Activated CD4-positive, alpha-beta T cell treated with anti-CD3 and anti-CD28 coated beads, Interleukin-2, amount 10 ng/mL, durations not matched to agents 7 days and 5 days (primary cell): ENCODE data around the gene UGT2A3. TPM values are rescaled to one million over a fixed set of nuclear protein-coding genes. Genes with fewer than 3 reads are reported as not detected.

Source experiments
- CTCF ChIA-PET: fragments of 350-600 bp; sonication (Branson Sonifier 250); formaldehyde crosslinking; loops from one replicate; lab custom pipeline; 2021; ENCODE audit warnings: antibody characterized with exemption; lab: Charles Lee
- POLR2A ChIA-PET: fragments of 350-600 bp; sonication (Branson Sonifier 250); formaldehyde crosslinking; loops from one replicate; lab custom pipeline; 2021; ENCODE audit warnings: antibody characterized with exemption; lab: Charles Lee
- DNase-seq: peaks from one replicate; pipeline ENCODE4 v3.0.0-alpha.2; 2020
- H3K27ac Mint-ChIP-seq: one replicate; pipeline ENCODE4 v1.8.0; 2021; ENCODE audit warnings: mild to moderate bottlenecking, moderate library complexity, mixed read lengths
- H3K27me3 Mint-ChIP-seq: one replicate; pipeline ENCODE4 v1.8.0; 2021; ENCODE audit warnings: mixed read lengths
- H3K36me3 Mint-ChIP-seq: one replicate; pipeline ENCODE4 v1.8.0; 2021; ENCODE audit warnings: low read depth, mixed read lengths
- H3K4me1 Mint-ChIP-seq: one replicate; pipeline ENCODE4 v1.8.0; 2021; ENCODE audit warnings: mixed read lengths
- H3K4me3 Mint-ChIP-seq: one replicate; pipeline ENCODE4 v1.8.0; 2021; ENCODE audit warnings: mild to moderate bottlenecking, moderate library complexity, mixed read lengths
- H3K9me3 Mint-ChIP-seq: one replicate; pipeline ENCODE4 v1.8.0; 2021; ENCODE audit warnings: mixed read lengths
- total RNA-seq, 2 experiments: library from RNA; stranded (reverse); gene quantifications; one replicate each; pipeline ENCODE4 v1.2.3, GENCODE V29; 2021

Gene UGT2A3
- total RNA-seq, 2 experiments from 2014 or later, result not detected

DNA sequence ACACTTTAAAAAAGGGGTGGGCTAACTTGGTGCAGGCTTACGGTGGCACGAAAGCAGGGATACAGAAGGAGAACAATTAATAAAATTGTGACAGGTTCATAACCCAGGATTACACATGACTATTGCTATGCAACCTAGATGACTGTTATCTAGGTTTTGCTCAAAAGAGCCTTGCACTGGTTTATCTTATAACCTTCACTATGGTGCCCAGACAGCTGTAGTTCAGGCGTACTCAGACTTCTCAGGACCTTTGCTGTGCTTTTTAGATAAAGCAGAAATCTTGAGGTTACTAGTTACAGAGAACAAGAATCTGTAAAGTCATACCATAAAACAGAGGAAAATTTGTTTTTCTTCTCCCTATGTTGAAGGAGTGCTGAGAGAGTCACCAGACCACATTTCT lies 44.4 kb downstream of the UGT2A3 start:
- no peaks in the 10 kb centered on the region for H3K27me3 Mint-ChIP-seq
- H3K27ac Mint-ChIP-seq, result no peak overlapping the region
- no peak overlapping the region for H3K4me3 Mint-ChIP-seq
- no peak for DNase-seq
- H3K9me3 Mint-ChIP-seq, result no peaks in the 10 kb centered on the region
- no peaks in the 10 kb centered on the region for H3K4me1 Mint-ChIP-seq
- POLR2A ChIA-PET, result no interaction called here
- CTCF ChIA-PET, result no interaction called here
- no peaks in the 10 kb centered on the region for H3K36me3 Mint-ChIP-seq

DNA sequence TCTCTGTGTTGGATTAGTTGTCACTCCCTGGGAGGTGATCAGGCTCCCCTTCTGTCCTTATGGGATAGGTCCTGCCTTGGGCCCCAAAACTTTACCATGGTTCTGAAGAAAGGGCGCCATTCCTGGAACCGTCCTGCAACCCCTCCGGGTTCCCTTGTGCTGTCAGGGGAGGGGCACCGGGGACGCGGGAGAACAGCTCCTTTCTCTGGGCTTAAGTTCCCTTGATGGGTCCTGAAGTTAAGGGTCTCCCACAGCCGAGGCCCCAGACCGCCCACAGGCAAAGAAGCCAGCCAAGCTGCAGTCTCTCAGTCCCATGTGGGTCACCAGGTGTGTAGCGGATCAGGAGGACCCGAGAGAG lies 44.8 kb downstream of the UGT2A3 start:
- POLR2A ChIA-PET, result no interaction called here
- no peak overlapping the region for H3K4me3 Mint-ChIP-seq
- no peaks in the 10 kb centered on the region for H3K27me3 Mint-ChIP-seq
- no peak overlapping the region for H3K27ac Mint-ChIP-seq
- H3K4me1 Mint-ChIP-seq, result no peaks in the 10 kb centered on the region
- H3K9me3 Mint-ChIP-seq, result no peaks in the 10 kb centered on the region
- DNase-seq, result no peak
- CTCF ChIA-PET, result no interaction called here
- H3K36me3 Mint-ChIP-seq, result no peaks in the 10 kb centered on the region

- H3K27ac Mint-ChIP-seq, result no peak overlapping the region
- H3K4me3 Mint-ChIP-seq, result no peak overlapping the region
- no peaks in the 10 kb centered on the region for H3K4me1 Mint-ChIP-seq
Observed at GRCh38 chr4:68905939-68906779, 45.4 kb downstream of the UGT2A3 start.

DNA sequence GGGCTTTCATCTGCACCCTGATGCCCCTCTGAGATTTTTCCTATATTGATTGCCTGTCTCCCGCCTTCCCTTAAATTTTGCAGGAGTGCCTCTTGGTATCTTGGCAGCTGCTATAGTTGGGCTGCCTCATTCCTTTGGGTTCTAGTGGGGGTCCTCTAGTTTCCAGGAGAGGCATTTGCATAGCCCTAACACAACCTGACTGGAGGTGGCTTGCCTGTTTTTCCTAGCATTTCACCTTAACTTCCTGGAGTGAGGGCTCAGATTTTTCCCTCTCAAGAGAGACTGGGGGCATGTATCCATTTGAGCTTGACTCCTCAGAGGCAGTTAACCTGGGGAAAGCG lies 46.0 kb downstream of the UGT2A3 start:
- Mint-ChIP-seq H3K4me1 (no peaks in the 10 kb centered on the region), H3K27me3 (no peaks in the 10 kb centered on the region), H3K4me3 (no peak overlapping the region), H3K27ac (no peak overlapping the region), H3K9me3 (no peaks in the 10 kb centered on the region), H3K36me3 (no peaks in the 10 kb centered on the region)
- CTCF ChIA-PET, result no interaction called here
- POLR2A ChIA-PET, result no interaction called here
- DNase-seq, result no peak

More at GRCh38 chr4:68905939-68906779, 45.4 kb downstream of the UGT2A3 start:
- Mint-ChIP-seq H3K27me3 (no peaks in the 10 kb centered on the region), H3K9me3 (no peaks in the 10 kb centered on the region), H3K36me3 (no peaks in the 10 kb centered on the region)
- ChIA-PET CTCF (no interaction called here), POLR2A (no interaction called here)
- no peak for DNase-seq

DNA sequence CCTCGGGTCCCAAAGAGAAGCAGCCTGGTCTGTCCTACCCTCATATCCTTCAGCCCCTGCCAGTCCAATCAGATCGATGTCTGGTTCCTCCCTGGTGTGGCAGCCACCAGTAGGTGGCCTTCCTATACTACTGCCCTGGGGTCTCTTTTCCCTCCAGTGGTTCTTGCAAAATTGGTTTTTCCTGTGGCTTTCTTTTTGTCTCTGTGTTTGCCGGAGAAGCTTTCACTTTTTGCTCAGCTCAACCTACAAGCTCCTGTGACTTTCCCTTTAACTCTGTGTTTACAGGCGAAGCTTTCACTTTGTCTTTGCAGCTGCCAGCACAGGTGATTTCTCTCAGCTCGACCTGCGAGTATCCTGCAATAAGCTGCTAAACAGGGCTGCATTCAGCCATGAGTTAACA lies 46.8 kb downstream of the UGT2A3 start:
- POLR2A ChIA-PET, result no interaction called here
- Mint-ChIP-seq H3K36me3 (no peaks in the 10 kb centered on the region), H3K27ac (no peak overlapping the region), H3K9me3 (no peaks in the 10 kb centered on the region), H3K27me3 (no peaks in the 10 kb centered on the region), H3K4me3 (no peak overlapping the region), H3K4me1 (no peaks in the 10 kb centered on the region)
- no peak for DNase-seq
- CTCF ChIA-PET, result no interaction called here

- Mint-ChIP-seq H3K4me3 (no peak overlapping the region), H3K4me1 (no peaks in the 10 kb centered on the region), H3K27ac (no peak overlapping the region), H3K27me3 (no peaks in the 10 kb centered on the region), H3K36me3 (no peaks in the 10 kb centered on the region), H3K9me3 (no peaks in the 10 kb centered on the region)
- POLR2A ChIA-PET, result no interaction called here
- CTCF ChIA-PET, result no interaction called here
- DNase-seq, result no peak
Observed at GRCh38 chr4:68896749-68897148, 54.9 kb downstream of the UGT2A3 start.

DNA sequence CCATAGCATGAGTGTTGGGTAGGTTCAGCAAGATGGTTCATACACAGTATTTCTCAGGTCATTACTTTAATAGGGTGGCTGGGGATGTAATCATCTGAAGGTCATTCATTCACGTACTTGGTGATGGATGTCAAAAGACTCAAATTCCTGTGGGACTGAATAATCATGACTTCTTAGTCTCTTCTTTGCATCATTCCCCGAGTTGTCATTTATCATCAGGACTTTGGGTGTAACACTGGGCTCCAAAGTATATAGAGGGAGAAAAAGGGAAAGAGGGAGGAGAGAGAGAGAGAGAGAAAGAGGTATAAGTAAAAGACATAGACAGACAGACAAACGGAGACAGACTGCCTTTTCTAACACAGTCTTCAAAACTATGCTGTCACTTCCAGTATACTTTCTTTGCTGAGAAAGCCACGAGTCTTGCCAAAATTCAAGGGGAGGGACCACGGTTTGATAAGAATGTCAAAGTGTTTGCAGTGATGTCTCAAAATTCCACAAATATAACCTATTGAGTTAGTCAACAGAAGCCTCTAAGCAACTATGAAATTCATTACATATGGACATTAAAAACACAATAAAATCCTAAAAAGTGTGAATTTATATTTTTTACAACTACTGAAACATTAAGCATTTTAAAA lies 55.9 kb downstream of the UGT2A3 start:
- POLR2A ChIA-PET, result no interaction called here
- H3K4me3 Mint-ChIP-seq, result no peak overlapping the region
- CTCF ChIA-PET, result no interaction called here
- no peak overlapping the region for H3K27ac Mint-ChIP-seq
- no peaks in the 10 kb centered on the region for H3K27me3 Mint-ChIP-seq
- H3K36me3 Mint-ChIP-seq, result no peaks in the 10 kb centered on the region
- no peaks in the 10 kb centered on the region for H3K4me1 Mint-ChIP-seq
- DNase-seq, result no peak
- no peaks in the 10 kb centered on the region for H3K9me3 Mint-ChIP-seq

GRCh38 chr4:68892861-68893260 lies 58.7 kb downstream of the UGT2A3 start:
- no peak overlapping the region for H3K4me3 Mint-ChIP-seq
- H3K27me3 Mint-ChIP-seq, result no peaks in the 10 kb centered on the region
- H3K27ac Mint-ChIP-seq, result no peak overlapping the region
- H3K36me3 Mint-ChIP-seq, result no peaks in the 10 kb centered on the region
- no peaks in the 10 kb centered on the region for H3K9me3 Mint-ChIP-seq
- no peaks in the 10 kb centered on the region for H3K4me1 Mint-ChIP-seq
- POLR2A ChIA-PET, result no interaction called here
- no peak for DNase-seq
- CTCF ChIA-PET, result no interaction called here

GRCh38 chr4:68891678-68892077 lies 59.9 kb downstream of the UGT2A3 start:
- Mint-ChIP-seq H3K9me3 (no peaks in the 10 kb centered on the region), H3K27ac (no peak overlapping the region), H3K4me1 (no peaks in the 10 kb centered on the region), H3K4me3 (no peak overlapping the region), H3K27me3 (no peaks in the 10 kb centered on the region), H3K36me3 (no peaks in the 10 kb centered on the region)
- DNase-seq, result no peak
- POLR2A ChIA-PET, result no interaction called here
- CTCF ChIA-PET, result interaction anchor here (0.6 kb wide), 1 partner anchor 315 kb away, joined by 3 read pairs; no protein-coding TSS in a partner anchor

GRCh38 chr4:68885545-68885944 lies 66.1 kb downstream of the UGT2A3 start:
- CTCF ChIA-PET, result no interaction called here
- Mint-ChIP-seq H3K27ac (no peak overlapping the region), H3K27me3 (no peaks in the 10 kb centered on the region), H3K4me3 (no peak overlapping the region), H3K36me3 (no peaks in the 10 kb centered on the region), H3K9me3 (no peaks in the 10 kb centered on the region), H3K4me1 (no peaks in the 10 kb centered on the region)
- DNase-seq, result no peak
- POLR2A ChIA-PET, result no interaction called here

DNA sequence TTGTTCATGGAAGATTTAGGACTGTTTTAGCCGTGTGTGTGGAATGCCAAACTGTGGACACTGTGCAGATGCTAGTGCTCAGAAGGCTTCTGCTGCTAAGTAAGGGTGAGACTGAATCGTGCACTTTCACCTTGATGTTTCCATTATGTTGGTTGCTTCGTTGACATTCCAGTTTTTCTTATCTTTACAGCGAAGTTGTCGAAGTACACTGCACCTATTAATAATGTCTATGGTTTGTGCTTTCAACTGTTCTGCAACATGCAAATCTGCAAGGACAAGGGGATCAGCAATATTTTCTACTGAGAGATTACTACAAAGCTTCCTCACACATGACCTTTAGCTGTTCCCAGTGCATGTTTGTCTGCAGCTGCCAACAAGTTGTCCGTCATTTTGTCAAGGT lies 67.7 kb downstream of the UGT2A3 start:
- no peaks in the 10 kb centered on the region for H3K9me3 Mint-ChIP-seq
- no peak overlapping the region for H3K4me3 Mint-ChIP-seq
- no peak for DNase-seq
- CTCF ChIA-PET, result no interaction called here
- no peak overlapping the region for H3K27ac Mint-ChIP-seq
- POLR2A ChIA-PET, result no interaction called here
- H3K36me3 Mint-ChIP-seq, result no peaks in the 10 kb centered on the region
- no peaks in the 10 kb centered on the region for H3K27me3 Mint-ChIP-seq
- no peaks in the 10 kb centered on the region for H3K4me1 Mint-ChIP-seq
